B cell (primary cell): ENCODE results near the gene GNLY.

Experiments
- CTCF ChIP-seq: fragments of 200-600 bp; IDR thresholded peaks from one replicate; pipeline ENCODE4 v1.8.0; 2022; ENCODE audit warnings: antibody characterized with exemption, mild to moderate bottlenecking
- EZH2 ChIP-seq: IDR thresholded peaks from 2 replicates; pipeline ENCODE4 v1.6.1; 2012; ENCODE audit warnings: borderline replicate concordance, low read depth, mild to moderate bottlenecking, moderate library complexity, low read length; ENCODE audit not compliant: insufficient read depth, poor library complexity, severe bottlenecking

DNA sequence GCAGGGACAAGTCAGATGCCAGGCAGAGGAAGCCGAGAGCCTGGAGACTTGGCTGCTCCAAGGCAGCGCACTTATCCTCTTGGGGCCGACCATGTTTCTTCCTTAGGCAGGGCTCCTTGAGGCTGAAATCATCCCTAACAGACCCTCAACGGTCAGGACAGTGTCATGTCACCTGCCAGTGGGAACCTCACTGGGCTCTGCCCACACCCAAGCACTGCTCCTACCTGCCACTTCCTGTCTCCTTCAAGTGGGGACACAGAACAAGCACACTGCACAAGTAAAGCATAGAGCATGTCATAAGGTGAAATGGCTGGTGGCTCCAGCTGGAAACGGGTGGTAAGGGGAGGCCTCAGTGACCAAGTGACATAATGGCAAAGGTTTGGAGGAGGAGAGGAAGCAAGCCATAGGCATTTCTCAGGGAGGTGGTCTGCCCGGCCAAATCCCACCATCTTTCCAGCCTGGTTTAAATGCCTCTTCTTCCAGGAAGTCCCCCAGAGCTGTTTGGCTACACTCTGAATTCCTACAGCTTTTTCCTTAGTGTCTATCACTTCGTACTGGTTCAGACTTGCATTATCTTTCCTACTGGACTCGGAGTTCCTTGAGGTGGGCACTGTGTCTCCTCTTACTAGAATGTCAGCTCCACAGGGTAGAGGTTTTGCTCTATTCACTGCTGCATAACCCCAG is 52.3 kb downstream of the GNLY start:
- no peak for TF ChIP-seq CTCF
- no peak for TF ChIP-seq EZH2
